ENCODE results near the gene ATP1A1.

ATP1A1 gene

GRCh38 chr1:116415699-116416533 is 42.9 kb downstream of the ATP1A1 start:
- peak; percentile 15 for TF ChIP-seq CTCF (IDR thresholded peaks at IDR 0.05; ENCODE audit: low read length, missing control alignments)
- DNase-seq (ENCODE audit: low read depth): peak; percentile 31

GRCh38 chr1:116416854-116417513 is 43.9 kb downstream of the ATP1A1 start:
- no peak for DNase-seq (ENCODE audit: low read depth)
- TF ChIP-seq CTCF (IDR thresholded peaks at IDR 0.05; ENCODE audit: low read length, missing control alignments): no peak
- H3K4me3 ChIP-seq (replicated peaks; ENCODE audit: low read depth, low read length): no peak overlapping the region

More at GRCh38 chr1:116415699-116416533, 42.9 kb downstream of the ATP1A1 start:
- no peak overlapping the region for H3K4me3 ChIP-seq (replicated peaks; ENCODE audit: low read depth, low read length)

GRCh38 chr1:116417678-116418077 is 44.6 kb downstream of the ATP1A1 start:
- DNase-seq (ENCODE audit: low read depth): no peak
- TF ChIP-seq CTCF (IDR thresholded peaks at IDR 0.05; ENCODE audit: low read length, missing control alignments): no peak
- H3K4me3 ChIP-seq (replicated peaks; ENCODE audit: low read depth, low read length): peak overlapping the region; percentile 93

GRCh38 chr1:116418091-116418830 is 45.2 kb downstream of the ATP1A1 start:
- H3K4me3 ChIP-seq (replicated peaks; ENCODE audit: low read depth, low read length): peak overlapping the region; percentile 93
- no peak for TF ChIP-seq CTCF (IDR thresholded peaks at IDR 0.05; ENCODE audit: low read length, missing control alignments)
- DNase-seq (ENCODE audit: low read depth): peak; percentile 82

- TF ChIP-seq CTCF (IDR thresholded peaks at IDR 0.05; ENCODE audit: low read length, missing control alignments): no peak
- DNase-seq (ENCODE audit: low read depth): no peak
- H3K4me3 ChIP-seq (replicated peaks; ENCODE audit: low read depth, low read length): no peak overlapping the region
Observed at GRCh38 chr1:116420417-116421200, 47.6 kb downstream of the ATP1A1 start.

GRCh38 chr1:116424438-116424837 is 51.4 kb downstream of the ATP1A1 start:
- TF ChIP-seq CTCF (IDR thresholded peaks at IDR 0.05; ENCODE audit: low read length, missing control alignments): no peak

More at GRCh38 chr1:116424438-116424837, 51.4 kb downstream of the ATP1A1 start:
- H3K4me3 ChIP-seq (replicated peaks; ENCODE audit: low read depth, low read length): no peak overlapping the region
- no peak for DNase-seq (ENCODE audit: low read depth)
